RWPE1 (cell line): ENCODE measurements around the gene CCL11.
A peak's percentile ranks its signal among the peaks of the same experiment; 100 is the strongest.

Source experiments
- CTCF ChIA-PET: fragments of 350-600 bp; sonication (Branson Sonifier 250); formaldehyde crosslinking; extraction: SDS; loops from one replicate; lab custom pipeline; 2021; lab: Yijun Ruan, JAX
- POLR2A ChIA-PET: fragments of 400-600 bp; formaldehyde crosslinking; extraction: SDS; loops from one replicate; lab custom pipeline; 2020; ENCODE audit warnings: antibody characterized with exemption; ENCODE audit not compliant: low non-redundant PET; lab: Yijun Ruan, JAX
- DNase-seq: peaks from one replicate; pipeline ENCODE4 v3.0.0; 2012; ENCODE audit warnings: low spot score
- H3K27ac ChIP-seq: fragments of 450-650 bp; 2 replicates; pipeline ENCODE4 v1.5.1; 2017
- TF ChIP-seq, protein P1 (sequence below): fragments of 450-650 bp; conservative IDR thresholded peaks from 2 replicates; pipeline ENCODE4 v1.5.1; 2017; ENCODE audit warnings: low read depth, mild to moderate bottlenecking

CCL11 gene

DNA sequence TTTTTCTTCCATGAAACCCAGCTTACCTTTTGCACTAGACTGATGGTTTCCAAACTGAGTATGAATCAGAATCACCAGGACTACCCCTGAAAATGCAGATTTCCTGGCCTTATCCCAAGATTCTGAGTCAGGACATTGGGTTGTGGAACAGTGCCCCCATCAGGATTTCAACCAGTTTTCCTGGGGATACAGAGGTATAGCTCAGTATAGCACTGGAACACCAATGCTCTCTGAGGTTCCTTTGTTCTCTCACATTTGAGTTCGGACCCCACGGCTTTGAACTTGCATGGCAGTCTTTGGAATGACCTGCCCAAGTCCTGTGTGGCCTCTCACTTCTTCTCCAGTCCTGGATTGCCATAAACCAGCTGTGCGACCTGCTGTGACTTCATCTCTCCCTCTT is 20.9 kb downstream of the CCL11 start:
- DNase-seq: peak; percentile 29
- POLR2A ChIA-PET: no interaction called here
- TF ChIP-seq, protein P1, sequence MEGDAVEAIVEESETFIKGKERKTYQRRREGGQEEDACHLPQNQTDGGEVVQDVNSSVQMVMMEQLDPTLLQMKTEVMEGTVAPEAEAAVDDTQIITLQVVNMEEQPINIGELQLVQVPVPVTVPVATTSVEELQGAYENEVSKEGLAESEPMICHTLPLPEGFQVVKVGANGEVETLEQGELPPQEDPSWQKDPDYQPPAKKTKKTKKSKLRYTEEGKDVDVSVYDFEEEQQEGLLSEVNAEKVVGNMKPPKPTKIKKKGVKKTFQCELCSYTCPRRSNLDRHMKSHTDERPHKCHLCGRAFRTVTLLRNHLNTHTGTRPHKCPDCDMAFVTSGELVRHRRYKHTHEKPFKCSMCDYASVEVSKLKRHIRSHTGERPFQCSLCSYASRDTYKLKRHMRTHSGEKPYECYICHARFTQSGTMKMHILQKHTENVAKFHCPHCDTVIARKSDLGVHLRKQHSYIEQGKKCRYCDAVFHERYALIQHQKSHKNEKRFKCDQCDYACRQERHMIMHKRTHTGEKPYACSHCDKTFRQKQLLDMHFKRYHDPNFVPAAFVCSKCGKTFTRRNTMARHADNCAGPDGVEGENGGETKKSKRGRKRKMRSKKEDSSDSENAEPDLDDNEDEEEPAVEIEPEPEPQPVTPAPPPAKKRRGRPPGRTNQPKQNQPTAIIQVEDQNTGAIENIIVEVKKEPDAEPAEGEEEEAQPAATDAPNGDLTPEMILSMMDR: no peak
- H3K27ac ChIP-seq: no peak overlapping the region
- CTCF ChIA-PET: interaction anchor here (0.6 to 2.1 kb wide), 3 partner anchors 48 to 55 kb away, joined by 3 to 12 read pairs (median 3); no protein-coding TSS in a partner anchor

DNA sequence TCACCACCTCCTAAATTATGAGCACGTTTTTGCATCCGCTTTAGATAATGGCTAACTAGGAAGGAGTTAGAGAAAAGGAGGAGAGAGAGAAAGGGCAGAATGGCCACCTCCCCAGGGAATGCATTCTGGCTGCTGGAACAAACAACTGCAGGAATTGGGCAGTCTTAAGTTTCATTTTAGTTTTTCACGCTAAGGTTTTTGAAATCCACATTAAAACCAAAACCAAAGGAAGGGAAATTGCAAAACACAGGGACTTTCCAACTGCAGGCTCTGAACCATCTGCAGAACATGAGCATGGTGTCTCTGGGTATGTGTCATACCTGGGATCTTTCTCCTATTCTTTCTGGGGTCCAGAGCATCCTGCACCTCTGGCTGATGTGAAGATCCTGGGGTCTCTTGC is 21.6 kb downstream of the CCL11 start:
- CTCF ChIA-PET: interaction anchor here (2.1 kb wide), 1 partner anchor 55 kb away, joined by 12 read pairs; no protein-coding TSS in a partner anchor
- TF ChIP-seq, protein P1: no peak
- no peak for DNase-seq
- H3K27ac ChIP-seq: no peak overlapping the region
- POLR2A ChIA-PET: no interaction called here

DNA sequence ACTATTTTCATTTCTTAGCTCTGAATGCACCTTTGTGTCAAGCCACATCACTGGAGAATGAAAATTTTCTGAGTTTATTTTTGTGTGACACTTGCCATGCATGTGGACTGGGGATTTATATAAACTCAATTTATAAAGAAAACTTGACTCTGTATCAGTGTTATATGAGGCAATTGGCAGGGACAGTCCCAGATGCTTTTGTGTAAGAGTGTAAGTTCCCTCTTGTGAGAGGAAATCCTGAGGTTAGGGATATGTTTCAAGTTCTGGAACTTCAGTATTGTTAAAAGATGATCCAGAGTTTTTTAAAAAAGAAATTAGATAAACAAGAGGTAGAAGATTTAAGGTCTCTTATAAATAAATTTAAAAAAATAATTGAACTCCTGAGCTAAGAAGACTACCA is 22.8 kb downstream of the CCL11 start:
- CTCF ChIA-PET: no interaction called here
- TF ChIP-seq, protein P1: no peak
- DNase-seq: no peak

DNA sequence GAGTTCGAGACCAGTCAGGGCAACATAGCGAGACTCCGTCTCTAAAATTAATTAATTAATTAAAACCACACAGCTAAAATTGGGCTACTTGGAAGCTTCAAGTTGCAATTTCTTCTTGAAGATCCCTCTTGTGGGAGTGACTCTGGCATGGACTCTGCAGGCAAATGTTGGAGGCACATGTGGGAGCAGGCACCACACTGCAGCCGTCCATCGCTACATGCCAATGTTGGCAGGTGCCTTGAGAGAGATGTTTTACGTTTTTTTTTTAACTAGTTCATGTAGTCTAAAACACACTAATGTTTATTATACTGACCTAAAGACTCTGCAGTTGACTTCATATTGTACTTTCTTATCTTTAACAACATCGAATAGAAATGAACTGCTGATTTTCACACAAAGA is 25.7 kb downstream of the CCL11 start:
- H3K27ac ChIP-seq: no peak overlapping the region
- TF ChIP-seq, protein P1: no peak
- ChIA-PET CTCF (interaction anchor here (1.6 kb wide), 1 partner anchor 50 kb away, joined by 5 read pairs; no protein-coding TSS in a partner anchor), POLR2A (no interaction called here)
- no peak for DNase-seq

More for the DNA sequence above, 22.8 kb downstream of the CCL11 start:
- H3K27ac ChIP-seq: no peak overlapping the region
- POLR2A ChIA-PET: no interaction called here

DNA sequence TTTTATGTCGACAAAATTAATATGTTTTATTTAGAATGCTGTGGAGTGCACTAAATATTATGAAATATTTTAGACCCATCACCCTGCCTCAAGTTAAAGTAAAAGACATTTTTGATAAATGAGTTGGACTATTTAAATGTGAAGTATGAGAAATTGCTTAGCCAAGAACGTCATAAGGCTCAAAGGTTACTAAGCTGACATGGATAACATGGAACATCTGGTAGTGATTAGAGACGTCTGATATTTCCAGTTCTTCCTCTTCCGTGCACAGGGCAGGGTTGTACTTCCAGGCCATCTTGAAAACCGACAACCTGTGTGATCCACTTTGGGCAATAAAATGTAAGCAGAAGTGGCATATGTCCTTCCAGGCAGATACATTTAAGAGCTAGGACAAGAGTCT is 26.5 kb downstream of the CCL11 start:
- TF ChIP-seq, protein P1: no peak
- DNase-seq: no peak
- H3K27ac ChIP-seq: no peak overlapping the region
- ChIA-PET CTCF (interaction anchor here (1.6 kb wide), 1 partner anchor 50 kb away, joined by 5 read pairs; no protein-coding TSS in a partner anchor), POLR2A (no interaction called here)

DNA sequence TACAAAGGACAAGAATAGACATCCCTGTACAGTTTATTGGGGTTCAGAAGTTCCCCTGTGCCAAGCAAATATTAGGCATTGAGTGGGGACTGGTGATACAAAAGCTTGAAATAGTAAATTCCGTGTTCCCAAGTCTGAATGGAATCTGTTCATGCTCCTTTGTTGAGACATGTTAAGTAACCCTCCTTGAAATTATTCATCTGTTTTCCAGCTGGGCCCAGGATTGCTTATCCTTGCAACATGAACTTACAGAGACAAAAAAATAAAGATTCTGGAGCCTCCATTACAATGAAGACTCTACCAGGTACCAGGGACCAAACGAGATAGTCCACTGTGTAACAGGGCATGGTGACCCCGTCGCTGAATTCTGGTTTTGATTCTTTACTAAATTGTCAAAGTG is 27.6 kb downstream of the CCL11 start:
- no peak for DNase-seq
- CTCF ChIA-PET: interaction anchor here (0.6 kb wide), 2 partner anchors 949 to 998 kb away, joined by 3 to 4 read pairs; no protein-coding TSS in a partner anchor

More for the DNA sequence above, 27.6 kb downstream of the CCL11 start:
- no peak overlapping the region for H3K27ac ChIP-seq
- POLR2A ChIA-PET: interaction anchor here (0.6 kb wide), 1 partner anchor 198 kb away, joined by 3 read pairs; no protein-coding TSS in a partner anchor
- TF ChIP-seq, protein P1: no peak
